HK-2 (cell line): ENCODE results near the gene MOGAT1.
A peak's percentile ranks its signal among the peaks of the same experiment; 100 is the strongest.

Experiments
- DNase-seq: peaks from one replicate; pipeline ENCODE4 v3.0.0-alpha.2; 2018; ENCODE audit not compliant: unreplicated experiment

MOGAT1 gene, protein sequence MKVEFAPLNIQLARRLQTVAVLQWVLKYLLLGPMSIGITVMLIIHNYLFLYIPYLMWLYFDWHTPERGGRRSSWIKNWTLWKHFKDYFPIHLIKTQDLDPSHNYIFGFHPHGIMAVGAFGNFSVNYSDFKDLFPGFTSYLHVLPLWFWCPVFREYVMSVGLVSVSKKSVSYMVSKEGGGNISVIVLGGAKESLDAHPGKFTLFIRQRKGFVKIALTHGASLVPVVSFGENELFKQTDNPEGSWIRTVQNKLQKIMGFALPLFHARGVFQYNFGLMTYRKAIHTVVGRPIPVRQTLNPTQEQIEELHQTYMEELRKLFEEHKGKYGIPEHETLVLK

DNA sequence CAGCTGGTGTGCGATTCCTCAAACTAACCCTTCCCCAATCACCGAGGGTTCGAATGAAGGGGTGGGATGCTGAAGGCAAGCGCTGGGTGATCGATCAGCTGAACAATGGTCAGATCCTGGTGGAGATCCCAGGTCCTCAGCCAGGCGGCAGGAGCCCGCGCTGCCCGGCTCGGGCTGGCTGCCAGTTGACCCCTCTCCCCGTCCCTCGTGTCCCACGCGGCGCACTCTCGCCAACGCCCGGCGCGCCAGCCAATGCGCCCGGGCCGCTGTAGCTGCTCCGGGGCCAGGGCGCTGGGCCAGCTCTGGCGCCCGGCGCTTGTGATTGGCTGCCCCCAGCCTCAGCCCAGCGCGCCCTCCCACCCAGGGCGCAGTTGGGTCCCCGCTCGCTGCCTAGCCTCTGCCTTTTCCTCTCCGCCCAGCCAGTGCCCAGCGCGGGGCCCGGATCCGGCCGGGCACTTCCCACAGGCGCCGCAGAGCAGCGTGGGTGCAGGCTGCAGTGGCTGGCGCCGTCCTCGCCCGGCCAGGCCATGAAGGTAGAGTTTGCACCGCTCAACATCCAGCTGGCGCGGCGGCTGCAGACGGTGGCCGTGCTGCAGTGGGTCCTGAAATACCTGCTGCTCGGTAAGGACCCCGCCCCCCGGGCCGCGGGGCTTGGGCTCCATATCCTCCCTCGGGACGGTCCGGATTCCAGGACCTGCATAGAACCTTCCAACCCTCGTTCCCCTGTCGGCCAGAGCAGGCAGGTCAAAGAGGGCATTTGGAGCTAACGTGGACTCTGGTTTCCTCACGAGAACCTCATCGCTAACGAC, at the start of gene MOGAT1:
Gene MOGAT1 (plus strand): TSS at position 400 of the 809 bp plus-strand sequence. CDS start 128 bp downstream, at position 528.
- DNase-seq: peak; percentile 30

DNA sequence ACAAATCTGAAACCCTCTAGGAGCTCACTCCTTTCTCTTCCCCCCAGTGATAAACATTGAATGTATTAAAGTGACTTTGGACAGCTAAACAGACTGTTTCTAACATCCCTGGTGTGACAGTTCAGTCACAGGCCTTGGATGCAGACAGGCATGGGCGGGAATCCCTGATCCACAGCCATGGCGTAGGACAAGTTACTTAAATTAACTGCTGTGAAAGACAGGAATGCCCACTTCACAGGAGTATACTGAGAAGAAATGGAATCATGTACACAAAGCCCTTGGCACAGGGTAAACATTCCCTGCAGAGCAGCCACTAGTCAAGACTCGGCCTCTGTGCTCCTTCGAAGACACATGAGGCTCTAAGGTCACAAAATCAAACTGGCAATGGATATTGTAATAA, 49.6 kb upstream of the MOGAT1 start:
- DNase-seq: no peak

DNA sequence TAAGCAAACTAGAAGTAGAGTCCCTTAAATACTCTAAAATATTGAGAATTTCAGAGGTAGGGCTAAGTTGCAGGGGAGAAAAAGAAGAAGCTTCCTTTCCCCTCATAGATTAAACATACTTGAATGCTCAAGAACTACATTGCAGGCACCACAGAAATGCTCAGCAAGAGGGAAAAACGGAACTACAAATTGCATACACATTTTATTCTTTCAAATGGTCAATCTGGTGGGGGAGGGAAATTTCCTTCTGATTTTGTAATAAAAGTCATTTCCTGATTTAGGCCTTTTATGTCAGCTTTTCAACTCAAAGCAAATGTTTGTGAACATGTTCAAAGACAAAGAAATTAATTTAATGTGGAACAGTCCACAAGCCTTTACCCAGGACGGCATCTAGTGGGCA, 48.5 kb upstream of the MOGAT1 start:
- DNase-seq: no peak

DNA sequence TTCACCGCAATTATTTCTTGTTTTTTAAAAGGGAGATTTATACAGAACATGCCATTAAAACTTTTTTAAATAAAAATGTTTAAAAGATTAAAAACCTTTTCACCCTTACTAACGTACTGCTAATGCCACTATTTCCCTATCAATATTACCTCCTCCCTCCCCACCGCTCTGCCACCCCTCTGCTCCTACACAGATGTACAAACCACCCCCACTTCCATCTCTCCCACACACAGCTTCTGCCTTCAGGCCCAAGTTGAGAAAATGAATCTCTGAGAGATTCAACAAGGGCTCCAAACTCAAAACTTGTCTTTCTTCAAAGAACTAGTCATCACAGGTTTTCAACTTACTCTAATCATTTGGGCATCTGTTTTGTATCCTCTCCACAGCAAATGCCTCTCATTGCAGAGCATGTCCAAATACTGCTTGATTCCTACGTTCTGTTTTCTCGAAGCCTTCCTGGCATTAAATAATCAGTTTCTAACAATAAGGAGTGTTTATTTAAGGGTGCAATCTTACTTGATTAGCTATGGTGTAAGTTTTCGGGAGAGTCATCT, 47.6 kb upstream of the MOGAT1 start:
- no peak for DNase-seq

DNA sequence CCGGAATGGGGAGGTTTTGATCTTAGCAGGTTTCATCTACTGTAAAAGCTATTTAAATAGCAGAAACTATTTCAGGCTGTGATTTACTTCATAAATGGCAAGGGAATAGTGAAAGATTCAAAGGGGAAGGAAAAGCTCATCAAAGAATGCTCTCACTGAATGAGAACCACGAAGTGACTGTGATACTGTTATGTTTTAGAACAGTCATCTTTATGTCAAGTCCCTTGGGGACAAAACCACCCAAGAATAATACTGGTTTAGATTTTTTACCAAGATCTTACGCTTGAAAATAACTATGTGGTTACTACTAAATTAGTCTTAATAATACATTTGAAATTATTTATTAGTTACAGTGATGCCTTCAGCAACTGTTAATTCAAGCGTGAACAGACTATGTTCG, 43.7 kb upstream of the MOGAT1 start:
- no peak for DNase-seq

DNA sequence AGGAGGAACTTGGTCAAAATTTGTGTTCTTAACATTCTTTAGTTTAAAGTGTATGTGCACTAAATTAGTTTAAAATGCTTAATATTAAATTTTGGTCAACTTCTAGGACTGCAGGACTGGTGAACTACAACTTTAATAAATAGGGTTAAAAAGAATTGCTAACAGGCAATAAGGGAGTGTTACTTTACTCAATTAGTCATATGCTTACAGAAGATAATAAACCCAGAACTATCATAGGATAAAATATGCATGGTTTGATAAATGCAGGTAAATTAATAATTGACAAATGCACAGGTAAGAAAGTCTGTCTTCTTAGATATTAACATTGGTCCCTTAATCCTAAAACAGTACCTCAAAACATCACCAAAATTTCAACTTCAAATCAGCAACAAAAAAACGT, 36.2 kb upstream of the MOGAT1 start:
- DNase-seq: no peak

DNA sequence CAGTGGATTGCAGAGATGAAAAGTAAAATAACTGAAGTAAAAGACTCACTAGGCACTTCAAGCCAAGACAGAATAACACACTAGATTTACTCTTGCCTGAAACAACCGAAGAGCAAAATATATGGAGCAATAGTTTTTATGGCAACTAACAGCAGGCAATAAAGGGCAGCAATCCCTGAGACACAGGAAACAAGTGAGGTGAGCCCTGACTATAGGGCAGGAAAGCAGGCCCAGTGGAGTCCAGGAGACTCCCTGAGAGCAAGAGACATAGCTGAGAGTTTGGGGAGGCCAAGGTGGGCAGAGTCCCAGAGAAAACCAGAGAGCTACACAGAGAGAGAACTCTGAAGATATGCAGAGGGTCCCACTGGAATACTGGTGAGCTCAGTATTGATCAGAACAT, 34.4 kb upstream of the MOGAT1 start:
- no peak for DNase-seq

DNA sequence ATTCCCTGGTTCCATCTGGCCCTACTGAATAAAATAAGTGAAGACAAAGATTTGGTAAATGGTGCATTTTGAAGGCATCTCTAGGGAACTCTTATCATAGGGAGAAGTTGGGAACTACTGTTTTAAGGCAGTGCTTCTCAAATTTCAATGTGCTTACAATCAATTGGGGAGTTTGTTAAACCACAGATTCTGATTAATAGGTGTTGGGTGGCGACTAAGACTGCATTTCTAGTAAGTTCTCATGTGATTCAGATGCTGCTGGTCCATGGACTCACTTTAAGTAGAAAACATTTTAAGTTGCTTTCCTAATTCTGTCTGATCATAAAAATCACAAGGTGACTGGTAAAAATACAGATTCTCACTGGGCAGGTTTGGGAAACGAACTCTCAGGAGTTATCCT, 30.1 kb upstream of the MOGAT1 start:
- no peak for DNase-seq

DNA sequence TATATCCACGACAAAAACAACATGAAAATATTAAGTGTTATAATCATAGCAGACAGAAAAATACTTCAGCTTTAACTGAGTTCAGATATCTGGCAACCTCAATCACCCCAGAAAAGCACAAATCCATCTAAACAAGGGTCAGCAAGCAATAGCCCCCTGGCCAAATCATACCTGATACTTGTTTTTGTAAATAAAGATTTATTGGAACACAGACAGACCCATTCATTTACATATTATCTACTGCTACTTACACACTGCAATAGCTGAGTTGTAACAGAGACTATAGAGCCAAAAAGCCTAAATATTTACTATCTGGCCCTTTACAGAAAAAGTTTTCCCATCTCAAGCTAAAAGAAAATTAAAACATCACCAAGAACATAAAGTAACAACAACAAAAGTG, 28.3 kb upstream of the MOGAT1 start:
- no peak for DNase-seq

DNA sequence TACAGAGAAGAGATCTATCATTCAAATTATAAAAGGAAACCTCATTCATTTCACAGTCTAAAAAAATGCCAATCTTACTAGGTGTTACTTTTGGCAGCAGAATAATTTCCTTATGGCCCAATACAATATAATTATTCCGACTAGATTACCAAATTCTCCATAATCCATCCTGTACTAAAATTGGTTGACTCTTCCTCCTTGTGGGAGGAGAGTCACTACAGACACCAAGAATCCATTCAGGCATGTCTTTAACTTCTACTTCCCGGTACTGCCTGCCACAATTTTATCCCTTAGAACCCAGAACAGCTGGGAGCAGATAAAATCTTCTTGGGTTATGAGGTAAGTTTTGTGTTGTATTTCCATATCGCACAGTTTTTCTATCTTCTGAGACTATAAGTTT, 25.4 kb upstream of the MOGAT1 start:
- no peak for DNase-seq

DNA sequence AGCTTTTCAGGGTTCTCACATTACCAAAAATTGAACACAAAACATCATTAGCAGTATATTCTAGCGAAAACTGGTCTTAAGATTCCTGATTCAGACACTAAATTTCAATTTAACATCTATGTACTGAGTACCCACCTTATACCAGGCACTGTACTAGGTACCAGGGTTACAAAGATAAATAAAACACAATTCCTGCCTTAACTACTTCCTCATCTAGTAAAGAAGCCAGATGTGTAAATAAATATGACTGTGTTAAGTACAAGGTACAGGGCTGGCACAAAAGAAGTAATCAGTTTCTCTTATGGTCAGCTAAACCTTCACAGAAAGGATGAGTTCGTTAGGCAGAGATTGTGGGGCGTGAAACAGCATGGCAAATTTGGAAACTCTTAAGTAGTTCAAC, 21.7 kb upstream of the MOGAT1 start:
- no peak for DNase-seq

DNA sequence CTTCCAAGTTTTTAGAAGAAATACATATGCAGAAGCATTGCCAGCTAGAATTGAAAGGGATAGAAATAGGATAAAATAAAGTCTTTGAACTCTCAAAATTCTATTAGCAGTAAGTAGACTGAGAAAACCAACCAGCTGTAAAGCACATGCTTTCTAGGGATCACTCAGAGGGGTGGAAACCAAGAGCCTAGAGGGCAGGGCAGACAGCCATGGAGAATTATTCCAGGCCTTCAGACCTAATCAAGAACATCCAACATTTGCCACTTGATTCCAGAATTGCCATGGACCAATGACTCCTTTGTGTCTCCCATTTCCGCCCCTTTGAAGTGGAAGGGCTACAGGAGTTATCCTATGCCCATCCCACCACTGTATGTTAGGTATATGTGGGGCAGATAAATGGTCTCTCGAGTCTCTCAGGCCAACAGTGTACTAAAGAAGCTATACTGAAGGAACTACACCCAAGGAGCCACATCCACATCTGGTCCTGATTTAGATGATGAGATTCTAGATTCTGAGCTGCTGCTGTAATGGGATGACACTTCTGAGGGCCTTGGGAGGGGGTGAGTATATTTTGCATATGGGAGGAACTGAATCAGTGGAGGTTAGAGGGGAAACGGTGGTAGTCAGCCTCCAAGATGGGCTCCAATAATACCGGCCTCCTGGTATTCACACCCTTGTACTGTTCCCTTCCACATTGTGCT, 19.6 kb upstream of the MOGAT1 start:
- DNase-seq: no peak

DNA sequence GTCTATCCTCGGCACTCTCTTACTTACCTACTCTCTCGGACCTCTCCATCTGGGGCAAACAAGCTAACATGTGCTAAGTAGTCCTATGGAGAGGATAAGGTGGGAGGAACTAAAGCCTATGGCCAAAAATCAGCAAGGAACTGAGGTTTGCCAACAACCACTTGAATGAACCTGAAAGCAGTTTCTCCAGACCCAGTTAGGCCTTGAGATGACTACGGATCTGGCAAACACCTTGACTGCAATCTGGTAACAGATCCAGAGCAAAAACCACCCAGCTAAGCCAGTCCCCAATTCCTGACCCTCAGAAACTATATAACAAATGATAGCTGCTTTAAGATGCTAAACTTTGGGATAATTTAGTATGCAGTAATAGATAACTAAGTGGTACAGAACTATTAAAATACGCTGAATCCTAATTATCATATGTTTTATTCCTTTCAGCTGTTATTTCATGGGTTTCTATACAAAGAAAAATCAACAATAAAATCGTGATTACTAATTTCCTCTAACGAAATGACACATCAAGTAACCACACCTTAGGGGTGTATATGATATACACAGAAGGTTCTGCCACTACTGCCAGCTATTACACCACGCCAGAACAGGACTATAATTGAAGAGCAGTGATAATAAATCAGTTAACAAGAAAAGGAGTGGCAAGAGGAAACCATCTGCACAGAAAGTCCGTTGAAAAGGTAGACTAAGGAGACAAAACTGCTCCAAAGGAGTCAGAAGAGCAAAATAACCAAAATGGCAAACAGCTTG, 18.8 kb upstream of the MOGAT1 start:
- no peak for DNase-seq

DNA sequence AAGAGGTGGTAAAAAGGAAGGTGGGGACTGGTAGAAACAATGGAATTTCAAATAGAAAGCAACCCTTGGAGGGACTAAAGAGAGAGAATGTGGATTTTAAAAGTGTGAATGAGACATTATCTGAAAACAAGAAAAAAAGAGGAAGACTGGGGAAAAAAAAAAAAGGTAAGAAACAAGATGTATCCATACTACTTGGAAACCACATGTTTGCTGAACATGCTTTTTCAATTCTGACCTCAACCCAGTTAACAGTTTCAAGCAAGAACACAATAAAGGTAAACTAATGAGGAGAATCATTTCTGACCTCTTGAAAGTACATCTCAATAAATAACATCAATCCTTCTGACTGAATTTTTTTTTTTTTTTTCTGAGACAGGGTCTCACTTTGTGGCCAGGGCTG, 18.2 kb upstream of the MOGAT1 start:
- no peak for DNase-seq

DNA sequence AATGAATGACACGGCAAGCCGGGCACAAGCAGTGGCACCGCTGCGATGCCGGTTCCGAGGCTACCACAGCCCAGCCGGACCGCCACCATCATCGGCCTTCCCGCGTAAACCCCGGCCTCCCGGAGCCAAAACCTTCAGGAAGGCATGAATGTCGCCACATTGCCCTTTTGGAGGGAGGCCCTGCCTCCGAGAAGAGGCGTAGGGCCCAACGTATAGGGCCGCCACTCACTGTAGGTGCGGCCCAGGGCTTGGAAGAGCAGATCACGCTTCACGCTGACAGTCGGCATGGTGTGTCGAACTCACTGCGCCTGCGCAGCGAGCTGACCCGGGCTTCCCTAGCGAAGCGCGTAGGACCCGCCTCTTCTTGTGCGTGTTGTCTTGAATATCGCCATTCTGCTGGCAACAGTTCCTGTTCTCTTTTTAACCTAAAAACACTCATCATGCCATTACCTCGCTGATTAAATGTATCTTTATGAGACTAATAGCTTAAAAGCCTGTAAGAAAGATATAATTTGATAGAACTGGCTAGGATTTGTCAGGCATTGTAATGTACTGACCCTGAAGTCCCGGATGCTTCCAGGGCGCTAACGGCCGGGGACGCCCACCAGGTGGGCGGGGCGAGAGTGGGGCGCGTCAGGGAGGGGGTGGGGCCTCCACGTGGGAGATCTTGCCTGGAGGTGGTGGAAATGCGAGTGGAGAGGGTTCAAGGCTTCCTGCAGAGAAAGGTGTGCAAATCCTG, 15.5 kb upstream of the MOGAT1 start, which contains the start of gene FARSB:
Gene FARSB (minus strand): TSS at position 306 of the 739 bp plus-strand sequence. CDS start 19 bp downstream, at position 287.
- DNase-seq: peak; percentile 92

DNA sequence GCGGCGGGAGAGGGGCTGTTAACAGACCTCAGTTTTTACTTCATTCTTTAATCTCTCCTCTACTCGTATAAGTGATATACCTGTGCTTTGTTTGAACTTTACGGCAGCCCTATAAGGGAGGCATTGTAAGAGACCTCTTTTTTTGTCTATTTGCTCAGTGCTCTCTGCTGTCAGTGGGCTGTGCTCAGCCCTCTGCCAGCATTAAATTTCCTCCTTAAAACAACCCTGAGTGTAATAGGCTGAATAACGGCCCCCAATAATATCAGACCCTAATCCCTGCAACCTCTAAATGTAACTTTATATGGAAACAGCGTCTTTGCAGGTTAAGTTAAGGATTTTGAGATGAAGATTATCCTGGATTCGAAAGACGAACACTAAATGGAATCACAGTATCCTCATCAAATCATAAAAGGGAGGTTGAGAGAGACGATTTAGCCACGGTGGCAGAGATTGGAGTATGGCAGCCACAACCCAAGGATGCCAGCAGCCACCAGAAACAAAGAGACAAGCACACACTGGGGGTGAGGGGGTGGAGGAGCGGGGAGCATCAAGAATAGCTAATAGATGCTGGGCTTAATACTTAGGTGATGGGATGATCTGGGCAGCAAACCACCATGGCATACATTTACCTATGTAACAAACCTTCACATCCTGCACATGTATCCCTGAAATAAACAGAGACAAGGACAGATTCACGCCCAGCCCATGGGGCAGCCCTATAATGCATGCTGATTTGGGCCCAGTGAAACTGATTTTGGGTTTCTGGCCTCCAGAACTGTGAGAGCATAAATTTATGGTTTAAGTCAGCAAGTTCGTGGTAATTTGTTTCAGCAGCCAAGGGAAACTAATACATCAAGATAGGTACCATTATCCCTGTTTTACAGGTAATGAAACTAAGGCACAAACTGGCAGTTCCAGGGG, 14.7 kb upstream of the MOGAT1 start:
- no peak for DNase-seq

DNA sequence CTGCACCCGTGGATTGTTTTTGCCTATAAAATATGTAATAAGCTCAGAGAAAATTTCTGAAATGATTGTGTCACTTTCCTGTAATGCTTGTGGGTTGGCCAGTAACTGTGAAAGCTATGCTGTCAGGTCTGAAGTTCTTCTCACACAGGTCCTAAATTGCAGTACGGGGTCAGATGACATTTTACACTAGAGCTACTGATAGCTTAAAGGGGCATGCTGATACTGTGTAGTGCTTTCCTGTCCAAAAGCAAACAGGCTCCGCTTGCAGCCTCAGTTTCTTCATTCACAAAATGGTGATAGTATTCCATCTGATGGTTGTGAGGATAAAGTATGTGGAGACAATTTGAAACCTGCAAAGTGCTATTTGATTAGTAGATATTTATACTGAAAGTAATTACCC, 8.0 kb upstream of the MOGAT1 start:
- no peak for DNase-seq

DNA sequence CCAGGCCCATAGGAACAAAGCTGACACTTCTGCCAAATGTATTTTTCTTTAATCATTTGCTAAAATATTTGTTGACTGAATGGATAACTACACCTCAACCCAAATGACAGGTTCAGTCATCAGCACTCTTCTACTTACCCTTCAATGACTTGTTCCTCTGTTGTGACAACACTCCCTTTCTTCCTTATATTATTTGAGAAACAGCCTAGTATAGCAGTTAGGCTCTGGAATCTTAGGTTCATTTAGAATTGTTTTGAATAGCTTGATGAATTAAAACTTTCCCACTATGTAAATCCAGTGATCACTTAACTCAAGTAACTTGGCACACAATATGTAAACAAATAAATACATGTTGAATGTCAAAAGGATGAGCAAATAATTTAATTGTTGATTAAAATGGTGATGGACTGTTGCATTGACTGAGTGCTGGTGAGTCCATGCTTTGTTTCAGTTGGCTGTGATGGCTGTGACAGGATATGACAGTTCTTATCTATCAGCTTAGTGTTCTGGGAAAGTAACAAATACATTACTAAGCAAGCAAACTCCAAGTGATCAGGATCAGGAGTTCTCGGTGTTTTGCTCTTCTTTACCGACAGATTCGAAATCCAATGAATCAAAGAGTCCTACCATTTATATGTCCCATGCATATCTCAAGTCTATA, 2.8 kb upstream of the MOGAT1 start:
- no peak for DNase-seq

DNA sequence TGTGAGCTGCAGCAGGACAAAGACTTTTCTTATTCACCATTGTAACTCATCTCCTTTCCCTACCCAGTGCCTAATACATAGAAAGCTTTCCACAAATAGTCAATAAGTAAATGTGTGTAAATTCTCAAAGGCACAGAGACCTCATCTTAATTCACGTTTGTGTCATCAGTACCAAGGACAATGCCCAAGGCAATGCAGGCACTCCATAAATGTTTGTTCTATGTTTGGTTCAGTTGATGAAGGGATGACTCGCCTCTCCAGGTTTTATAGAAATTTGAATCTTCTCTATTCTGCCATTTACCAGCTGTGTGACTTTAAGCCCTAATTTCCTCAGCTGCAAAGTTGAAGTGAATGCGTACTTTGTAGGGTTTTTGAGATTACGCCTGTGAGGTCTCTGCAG, 2.1 kb upstream of the MOGAT1 start:
- DNase-seq: no peak
